ENCODE data around the gene PCID2.

PCID2 gene

GRCh38 chr13:113187263-113187669, 21.2 kb downstream of the PCID2 start:
- peak; percentile 98 for DNase-seq (ENCODE audit: low spot score)

GRCh38 chr13:113186061-113186900, 22.2 kb downstream of the PCID2 start:
- DNase-seq (ENCODE audit: low spot score), result no peak

- DNase-seq (ENCODE audit: low spot score), result no peak
Observed at GRCh38 chr13:113184568-113185440, 23.7 kb downstream of the PCID2 start.

GRCh38 chr13:113183450-113184129, 24.9 kb downstream of the PCID2 start:
- DNase-seq (ENCODE audit: low spot score), result no peak

GRCh38 chr13:113182046-113182445, 26.4 kb downstream of the PCID2 start:
- no peak for DNase-seq (ENCODE audit: low spot score)

- no peak for DNase-seq (ENCODE audit: low spot score)
Observed at GRCh38 chr13:113179374-113180230, 28.9 kb downstream of the PCID2 start.

- DNase-seq (ENCODE audit: low spot score), result no peak
Observed at GRCh38 chr13:113178896-113179167, 29.6 kb downstream of the PCID2 start.

GRCh38 chr13:113178070-113178895, 30.2 kb downstream of the PCID2 start:
- peak; percentile 26 for DNase-seq (ENCODE audit: low spot score)

- DNase-seq (ENCODE audit: low spot score), result no peak
Observed at GRCh38 chr13:113176822-113177221, 31.6 kb downstream of the PCID2 start.

- no peak for DNase-seq (ENCODE audit: low spot score)
Observed at GRCh38 chr13:113176280-113176679, 32.2 kb downstream of the PCID2 start.

- DNase-seq (ENCODE audit: low spot score), result no peak
Observed at GRCh38 chr13:113172419-113172926, 36.0 kb downstream of the PCID2 start.

GRCh38 chr13:113171250-113172125, 37.0 kb downstream of the PCID2 start:
- DNase-seq (ENCODE audit: low spot score), result peak; percentile 37

GRCh38 chr13:113170511-113170910, 38.0 kb downstream of the PCID2 start:
- no peak for DNase-seq (ENCODE audit: low spot score)

GRCh38 chr13:113169277-113170272, 38.9 kb downstream of the PCID2 start:
- DNase-seq (ENCODE audit: low spot score), result no peak

- DNase-seq (ENCODE audit: low spot score), result no peak
Observed at GRCh38 chr13:113168211-113168610, 40.3 kb downstream of the PCID2 start.

GRCh38 chr13:113167575-113167974, 40.9 kb downstream of the PCID2 start:
- DNase-seq (ENCODE audit: low spot score), result no peak

- DNase-seq (ENCODE audit: low spot score), result no peak
Observed at GRCh38 chr13:113167155-113167554, 41.3 kb downstream of the PCID2 start.

- DNase-seq (ENCODE audit: low spot score), result no peak
Observed at GRCh38 chr13:113166681-113167080, 41.8 kb downstream of the PCID2 start.

Data from kidney tubule cell (primary cell).